Urinary bladder (tissue), 4 donors: ENCODE results near the gene SCPEP1. TPM values are rescaled to one million over a fixed set of nuclear protein-coding genes. Genes with fewer than 3 reads are reported as not detected.
"Not testable (repeated sequence)": the region's sequence is repeated elsewhere in the genome, so short reads cannot be mapped to it uniquely, and the experiment has no call there.

ENCODE experiments used
- DNase-seq: peaks from one replicate; pipeline ENCODE4 v3.0.0-alpha.2; 2015; ENCODE audit errors: extremely low spot score
- H3K27ac ChIP-seq: one replicate; pipeline ENCODE4 v1.5.1; 2013; ENCODE audit warnings: low read depth, mild to moderate bottlenecking, moderate library complexity
- H3K36me3 ChIP-seq: one replicate; pipeline ENCODE4 v1.6.1; 2013; ENCODE audit warnings: mild to moderate bottlenecking, moderate library complexity; ENCODE audit not compliant: insufficient read depth
- H3K4me1 ChIP-seq: one replicate; pipeline ENCODE4 v1.6.1; 2013; ENCODE audit warnings: mild to moderate bottlenecking, moderate library complexity; ENCODE audit not compliant: insufficient read depth
- H3K4me3 ChIP-seq: one replicate; pipeline ENCODE4 v1.5.1; 2013; ENCODE audit warnings: low read depth, low read length
- WGBS: extraction: QIAGEN DNeasy Blood & Tissue Kit; methylation state at CpG from one replicate; pipeline ENCODE4 v1.1.7; 2013; 5-methylcytosine and 5-hydroxymethylcytosine counted together
- polyA plus RNA-seq: library from polyadenylated mRNA; stranded (reverse); fragments of 200-250 nt; gene quantifications from one replicate; pipeline ENCODE4 v1.2.3, GENCODE V29; 2013
- total RNA-seq: library from RNA; depleted of rRNA; stranded (reverse); fragments of >200 nt; gene quantifications from one replicate; pipeline ENCODE4 v1.2.3, GENCODE V29; 2014
- donor health status: healthy with polysubstance abuse.
- donor health status: healthy.

The SCPEP1 gene
- total and polyA plus RNA-seq, 2 donors, result 22.9 to 89.4 TPM

- WGBS, result 91% methylated on average over 2 of the region's 2 CpGs
- Histone ChIP-seq H3K4me1 (no peaks in the 10 kb centered on the region), H3K27ac (no peak overlapping the region), H3K36me3 (no peaks in the 10 kb centered on the region), H3K4me3 (no peak overlapping the region)
- no peak for DNase-seq
Measured at GRCh38 chr17:56974055-56974454, 3.9 kb upstream of the SCPEP1 start.

- 66% methylated on average over 2 of the region's 2 CpGs for WGBS
- DNase-seq, result no peak
- no peak overlapping the region for H3K4me3 ChIP-seq
- no peaks in the 10 kb centered on the region for H3K4me1 ChIP-seq
- H3K36me3 ChIP-seq, result no peaks in the 10 kb centered on the region
- no peak overlapping the region for H3K27ac ChIP-seq
Measured at GRCh38 chr17:56975656-56976055, 2.3 kb upstream of the SCPEP1 start.

DNA sequence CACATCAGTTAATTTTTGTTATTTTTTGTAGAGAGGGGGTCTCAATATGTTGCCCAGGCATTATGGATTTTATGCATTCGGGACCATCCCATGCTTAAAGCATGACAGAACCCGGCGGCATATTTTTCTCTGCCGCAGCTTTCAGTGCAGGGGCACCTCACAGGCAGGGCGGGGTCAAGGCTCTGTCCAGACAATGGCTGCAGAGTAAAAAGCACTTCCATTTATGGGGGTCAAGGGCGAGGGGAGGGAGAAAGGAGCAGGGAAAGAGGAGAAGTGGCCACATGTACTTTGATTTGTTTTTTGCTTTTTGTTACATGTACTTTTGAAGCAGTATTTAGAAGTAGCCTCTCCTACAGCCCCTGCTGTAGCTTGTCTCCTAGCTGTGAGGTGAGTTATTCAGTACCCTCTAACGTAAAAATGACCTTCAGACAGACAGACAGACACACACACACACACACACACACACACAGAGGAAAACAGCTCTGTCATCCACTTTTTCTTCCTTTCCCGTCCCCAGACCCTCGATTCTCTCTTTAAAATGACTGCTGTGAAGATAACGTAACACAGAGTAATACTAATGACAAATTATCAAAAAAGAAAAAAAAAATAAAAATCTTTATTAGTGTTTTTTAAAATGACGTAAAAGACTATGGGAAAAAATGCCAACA is 856 bp upstream of the SCPEP1 start:
- Histone ChIP-seq H3K36me3 (no peaks in the 10 kb centered on the region), H3K27ac (no peak overlapping the region), H3K4me1 (no peaks in the 10 kb centered on the region), H3K4me3 (no peak overlapping the region)
- WGBS, result 42% methylated on average over 11 of the region's 11 CpGs
- DNase-seq, result no peak

GRCh38 chr17:56978441-56979090 is 635 bp downstream of the SCPEP1 start:
- 25% methylated on average over 11 of the region's 11 CpGs for WGBS
- Histone ChIP-seq H3K4me1 (no peaks in the 10 kb centered on the region), H3K36me3 (no peaks in the 10 kb centered on the region), H3K27ac (peak overlapping the region; percentile 53), H3K4me3 (peak overlapping the region; percentile 66)
- no peak for DNase-seq

GRCh38 chr17:56979091-56979480 is 1.2 kb downstream of the SCPEP1 start:
- WGBS, result 63% methylated on average over 3 of the region's 3 CpGs
- no peak overlapping the region for H3K4me3 ChIP-seq

DNA sequence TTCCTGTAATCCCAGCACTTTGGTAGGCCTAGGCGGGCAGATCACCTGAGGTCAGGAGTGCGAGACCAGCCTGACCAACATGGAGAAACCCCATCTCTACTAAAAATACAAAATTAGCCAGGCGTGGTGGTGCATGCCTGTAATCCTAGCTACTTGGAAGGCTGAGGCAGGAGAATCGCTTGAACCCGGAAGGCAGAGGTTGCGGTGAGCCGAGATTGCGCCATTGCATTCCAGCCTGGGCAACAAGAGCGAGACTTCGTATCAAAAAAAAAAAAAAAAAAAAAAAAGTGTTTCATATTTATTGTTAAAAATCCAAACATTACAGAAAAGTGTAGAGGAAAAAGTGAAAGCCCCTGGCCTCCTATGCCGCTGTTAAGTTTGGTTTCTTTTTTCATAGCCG is 2.6 kb downstream of the SCPEP1 start:
- H3K27ac ChIP-seq, H3K36me3 ChIP-seq, H3K4me3 ChIP-seq, DNase-seq, H3K4me1 ChIP-seq: not testable (repeated sequence)
- 97% methylated on average over 12 of the region's 12 CpGs for WGBS

More at GRCh38 chr17:56979091-56979480, 1.2 kb downstream of the SCPEP1 start:
- H3K36me3 ChIP-seq, result no peaks in the 10 kb centered on the region
- H3K4me1 ChIP-seq, result no peaks in the 10 kb centered on the region
- DNase-seq, result no peak
- peak overlapping the region; percentile 53 for H3K27ac ChIP-seq

DNA sequence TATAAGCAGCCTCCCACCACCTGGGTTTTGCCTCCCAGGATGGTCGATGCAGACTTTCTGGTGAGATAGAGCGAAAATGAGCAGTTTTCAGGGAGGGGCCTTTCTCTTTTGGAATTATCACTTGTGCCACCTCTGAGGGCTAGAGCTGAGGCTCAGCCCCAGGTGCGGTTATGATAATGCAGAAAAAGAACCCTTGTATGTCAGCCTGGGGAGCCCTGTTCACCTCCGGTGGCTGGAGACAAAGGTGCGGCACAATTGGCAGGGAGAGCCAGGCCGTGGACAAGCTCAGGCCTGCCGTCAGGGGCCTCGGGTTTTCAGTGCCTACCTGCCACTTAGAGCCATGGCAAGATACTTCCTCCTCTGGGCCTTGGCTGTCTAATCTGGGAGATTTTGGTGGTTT is 4.4 kb downstream of the SCPEP1 start:
- H3K4me3 ChIP-seq, result no peak overlapping the region
- H3K27ac ChIP-seq, result no peak overlapping the region
- 84% methylated on average over 8 of the region's 8 CpGs for WGBS
- H3K36me3 ChIP-seq, result no peaks in the 10 kb centered on the region
- no peak for DNase-seq
- no peaks in the 10 kb centered on the region for H3K4me1 ChIP-seq

DNA sequence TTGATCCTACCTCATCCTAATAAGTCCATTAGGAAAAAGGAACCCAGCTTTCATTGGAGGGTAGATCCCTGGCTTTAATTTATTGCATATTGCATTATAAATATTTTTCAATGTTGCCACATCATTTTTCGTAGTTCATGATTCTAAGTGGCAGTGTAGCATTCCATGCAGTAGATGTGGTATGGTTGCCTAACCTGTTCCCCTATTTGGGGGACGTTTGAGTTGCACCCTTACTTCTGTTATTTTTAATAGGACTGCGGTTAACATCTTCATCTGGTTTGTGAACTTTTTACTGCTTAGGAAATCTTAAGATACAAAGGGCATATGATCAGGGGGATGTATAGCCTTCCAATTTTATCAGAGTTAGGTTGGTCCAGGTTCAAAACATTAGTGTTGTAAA is 5.4 kb downstream of the SCPEP1 start:
- no peaks in the 10 kb centered on the region for H3K4me1 ChIP-seq
- no peak for DNase-seq
- H3K36me3 ChIP-seq, result no peaks in the 10 kb centered on the region
- no peak overlapping the region for H3K27ac ChIP-seq
- 77% methylated on average over 3 of the region's 3 CpGs for WGBS
- no peak overlapping the region for H3K4me3 ChIP-seq

DNA sequence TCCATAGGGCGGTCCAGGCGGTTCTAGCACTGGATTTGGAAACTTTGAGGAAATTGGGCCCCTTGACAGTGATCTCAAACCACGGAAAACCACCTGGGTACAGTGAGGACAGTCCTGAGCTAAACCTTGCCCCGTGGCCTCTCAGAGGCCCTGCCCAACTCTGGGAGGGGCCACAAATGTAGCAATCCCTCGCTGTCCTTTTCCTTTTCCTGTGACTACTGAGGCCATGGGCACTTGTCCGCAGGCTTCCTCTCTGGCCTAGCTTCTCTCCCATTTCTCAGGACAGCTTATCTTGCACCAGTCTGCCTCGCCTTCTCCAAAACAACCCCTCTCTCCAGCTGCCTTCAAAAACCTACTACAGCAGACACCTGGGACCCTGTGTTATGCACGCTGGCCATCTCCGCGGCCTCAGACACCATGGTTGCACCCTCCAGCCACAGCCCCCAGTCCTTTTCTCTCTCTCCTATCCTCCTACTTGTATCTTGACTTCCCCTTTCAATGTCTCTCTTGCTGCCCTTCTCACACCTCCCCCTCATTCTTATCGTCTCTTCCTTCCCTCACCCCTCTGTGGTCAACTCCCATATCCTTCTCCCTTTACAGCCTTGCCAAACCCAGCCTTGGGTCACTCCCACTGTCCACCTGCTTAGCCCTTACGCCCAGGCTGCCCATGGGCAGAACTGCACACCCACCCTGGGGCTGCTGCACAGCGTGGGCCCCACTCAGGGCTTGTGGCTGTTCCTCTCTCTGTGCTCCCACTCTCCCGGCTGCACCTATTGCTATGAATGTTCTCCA is 7.6 kb downstream of the SCPEP1 start:
- H3K4me3 ChIP-seq, result no peak overlapping the region
- DNase-seq, result no peak
- WGBS, result 90% methylated on average over 14 of the region's 14 CpGs
- H3K4me1 ChIP-seq, result no peaks in the 10 kb centered on the region
- no peaks in the 10 kb centered on the region for H3K36me3 ChIP-seq
- H3K27ac ChIP-seq, result no peak overlapping the region

- no peak overlapping the region for H3K27ac ChIP-seq
- no peaks in the 10 kb centered on the region for H3K4me1 ChIP-seq
- no peak for DNase-seq
- WGBS, result 91% methylated on average over 11 of the region's 11 CpGs
- no peak overlapping the region for H3K4me3 ChIP-seq
- no peaks in the 10 kb centered on the region for H3K36me3 ChIP-seq
Measured at GRCh38 chr17:56987283-56987834, 9.4 kb downstream of the SCPEP1 start.

DNA sequence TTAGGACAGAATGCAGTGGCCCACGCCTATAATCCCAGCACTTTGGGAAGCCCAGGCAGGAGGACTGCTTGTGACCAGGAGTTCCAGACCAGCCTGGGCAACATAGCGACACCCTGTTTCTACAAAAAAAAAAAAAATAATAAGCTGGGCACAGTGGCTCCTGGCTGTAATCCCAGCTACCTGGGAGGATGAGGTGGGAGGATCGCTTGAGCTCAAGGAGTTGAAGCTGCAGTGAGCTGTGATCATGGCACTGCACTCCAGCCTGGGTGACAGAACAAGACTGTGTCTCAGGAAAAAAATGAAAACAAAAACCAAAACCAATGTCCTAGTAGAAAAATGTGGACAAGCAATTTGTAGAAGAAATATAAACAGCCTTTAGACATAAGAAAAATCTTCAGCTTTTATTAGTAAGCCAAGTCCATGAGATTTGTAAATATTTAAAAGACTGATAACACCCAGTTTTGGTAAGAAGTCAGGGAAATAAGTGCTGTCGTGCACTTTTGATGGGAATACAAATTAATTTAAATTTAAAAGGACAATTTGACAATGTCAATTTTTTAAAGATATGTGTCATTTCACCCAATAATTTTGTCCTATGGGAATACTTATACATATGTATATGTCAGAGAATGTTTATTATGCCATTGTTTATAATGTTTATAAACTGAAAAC is 11.1 kb downstream of the SCPEP1 start:
- H3K27ac ChIP-seq, result no peak overlapping the region
- no peaks in the 10 kb centered on the region for H3K4me1 ChIP-seq
- H3K36me3 ChIP-seq, result no peaks in the 10 kb centered on the region
- DNase-seq, result no peak
- WGBS, result 91% methylated on average over 4 of the region's 4 CpGs
- no peak overlapping the region for H3K4me3 ChIP-seq

- DNase-seq, result no peak
- no peaks in the 10 kb centered on the region for H3K4me1 ChIP-seq
- WGBS, result 64% methylated on average over 1 of the region's 1 CpG
- H3K4me3 ChIP-seq, result no peak overlapping the region
- H3K36me3 ChIP-seq, result peaks cover 2% of the 10 kb centered on the region
- no peak overlapping the region for H3K27ac ChIP-seq
Measured at GRCh38 chr17:56992364-56992763, 14.4 kb downstream of the SCPEP1 start.

DNA sequence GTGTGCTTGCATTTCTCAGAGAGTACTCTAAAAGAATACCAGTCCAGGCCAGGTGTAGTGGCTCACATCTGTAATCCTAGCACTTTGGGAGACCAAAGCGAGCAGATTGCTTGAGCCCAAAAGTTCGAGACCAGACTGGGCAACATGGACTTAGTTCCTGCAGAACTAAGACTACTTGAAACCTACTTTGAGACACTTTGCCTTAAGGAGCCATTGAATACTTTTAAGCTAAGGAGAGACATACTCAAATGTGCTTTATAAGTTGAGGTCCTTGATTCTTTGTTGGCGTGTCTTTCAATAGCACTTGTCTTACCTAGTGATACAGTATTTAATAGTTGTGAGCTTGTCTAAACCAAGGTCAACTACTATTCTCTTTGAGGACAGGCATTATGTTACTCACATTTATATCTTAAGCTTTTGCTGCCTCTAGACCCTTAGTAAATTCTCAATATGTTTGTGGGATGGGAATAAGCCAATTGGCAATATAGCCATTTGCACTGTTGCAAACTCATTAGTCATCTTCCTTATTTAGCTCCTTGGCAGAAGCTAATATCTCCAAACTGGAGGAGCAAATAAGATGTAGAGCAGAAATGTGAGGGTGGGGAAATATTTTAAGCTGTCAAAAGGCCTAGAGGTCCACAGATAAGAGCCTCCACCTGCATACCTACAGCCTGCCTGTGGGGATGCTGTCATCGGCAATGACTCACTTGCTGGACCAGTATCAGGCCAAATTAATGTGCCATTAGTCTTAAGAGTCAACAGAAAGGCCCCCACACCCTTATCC is 16.3 kb downstream of the SCPEP1 start:
- Histone ChIP-seq H3K4me3 (no peak overlapping the region), H3K27ac (no peak overlapping the region), H3K4me1 (no peaks in the 10 kb centered on the region), H3K36me3 (peaks cover 2% of the 10 kb centered on the region)
- DNase-seq, result no peak
- 94% methylated on average over 4 of the region's 4 CpGs for WGBS
